Liver (tissue), 9 donors: ENCODE data around the gene MSI2. TPM values are rescaled to one million over a fixed set of nuclear protein-coding genes. Genes with fewer than 3 reads are reported as not detected.

Experiments used
- DNase-seq: peaks from one replicate; pipeline ENCODE4 v3.0.0-alpha.2; 2017; ENCODE audit warnings: low spot score
- H3K27ac ChIP-seq, 2 donors: one replicate each; pipeline ENCODE4 v1.7.0; 2013; ENCODE audit warnings: inconsistent platforms in 2 of 2, low read length in 2 of 2, control low read depth in 1 of 2, low read depth in 1 of 2, mild to moderate bottlenecking in 1 of 2
- H3K27me3 ChIP-seq, 4 donors: one replicate each; pipeline versions ENCODE4 v1.6.1 to v1.7.0; 2013; ENCODE audit warnings: low read length in 3 of 4, inconsistent platforms in 1 of 4, mild to moderate bottlenecking in 1 of 4, moderate library complexity in 1 of 4; ENCODE audit not compliant: control insufficient read depth in 4 of 4, insufficient read depth in 4 of 4
- H3K36me3 ChIP-seq, 4 donors: one replicate each; pipeline versions ENCODE4 v1.6.1 to v1.7.0; 2013; ENCODE audit warnings: low read length in 3 of 4, mild to moderate bottlenecking in 3 of 4, low read depth in 1 of 4, moderate library complexity in 1 of 4; ENCODE audit not compliant: control insufficient read depth in 4 of 4, insufficient read depth in 3 of 4
- H3K4me1 ChIP-seq, 4 donors: one replicate each; pipeline versions ENCODE4 v1.6.1 to v1.7.0; 2013; ENCODE audit warnings: low read length in 3 of 4, mild to moderate bottlenecking in 3 of 4, moderate library complexity in 1 of 4; ENCODE audit not compliant: control insufficient read depth in 4 of 4, insufficient read depth in 4 of 4
- H3K4me3 ChIP-seq, 3 donors: one replicate each; pipeline versions ENCODE4 v1.6.1 to v1.7.0; 2013; ENCODE audit warnings: low read length in 3 of 3, control low read depth in 1 of 3, low read depth in 1 of 3, mild to moderate bottlenecking in 1 of 3
- H3K9ac ChIP-seq, 2 donors: one replicate each; pipeline ENCODE4 v1.7.0; 2013; ENCODE audit warnings: low read length in 2 of 2, mild to moderate bottlenecking in 2 of 2, moderate library complexity in 2 of 2, control low read depth in 1 of 2, low read depth in 1 of 2
- H3K9me3 ChIP-seq, 4 donors: one replicate each; pipeline versions ENCODE4 v1.6.1 to v1.7.0; 2013; ENCODE audit warnings: low read length in 3 of 4; ENCODE audit not compliant: control insufficient read depth in 4 of 4
- ATF3 ChIP-seq: IDR thresholded peaks from 2 replicates; pipeline ENCODE4 v1.6.1; 2016; ENCODE audit warnings: antibody characterized with exemption
- EGR1 ChIP-seq, 2 donors: IDR thresholded peaks; 2 replicates each; pipeline ENCODE4 v1.6.1; 2016 to 2018; ENCODE audit warnings: antibody characterized with exemption in 2 of 2, low read depth in 2 of 2
- FOXA1 ChIP-seq: IDR thresholded peaks from 2 replicates; pipeline ENCODE4 v1.6.1; 2016; ENCODE audit warnings: antibody characterized with exemption
- FOXA2 ChIP-seq: IDR thresholded peaks from 2 replicates; pipeline ENCODE4 v1.6.1; 2016; ENCODE audit warnings: antibody characterized with exemption
- GABPA ChIP-seq, 2 donors: IDR thresholded peaks in 1 of 2; conservative IDR thresholded peaks in 1 of 2; 2 replicates each; pipeline ENCODE4 v1.6.1; 2016; ENCODE audit warnings: antibody characterized with exemption in 2 of 2, mild to moderate bottlenecking in 1 of 2, moderate library complexity in 1 of 2
- HNF4A ChIP-seq, 2 donors: conservative IDR thresholded peaks; 2 replicates each; pipeline ENCODE4 v1.6.1; 2016; ENCODE audit warnings: antibody characterized with exemption in 2 of 2, mild to moderate bottlenecking in 2 of 2
- HNF4G ChIP-seq: IDR thresholded peaks from 2 replicates; pipeline ENCODE4 v1.6.1; 2016; ENCODE audit warnings: antibody characterized with exemption
- JUND ChIP-seq, 2 donors: IDR thresholded peaks; 2 replicates each; pipeline ENCODE4 v1.6.1; 2016; ENCODE audit warnings: antibody characterized with exemption in 2 of 2
- MAX ChIP-seq: IDR thresholded peaks from 2 replicates; pipeline ENCODE4 v1.6.1; 2016; ENCODE audit warnings: antibody characterized with exemption
- NR2F2 ChIP-seq: IDR thresholded peaks from 2 replicates; pipeline ENCODE4 v1.6.1; 2016; ENCODE audit warnings: antibody characterized with exemption
- RAD21 ChIP-seq, 2 donors: IDR thresholded peaks; 2 replicates each; pipeline ENCODE4 v1.6.1; 2016; ENCODE audit warnings: antibody characterized with exemption in 2 of 2, mild to moderate bottlenecking in 2 of 2
- REST ChIP-seq: IDR thresholded peaks from 2 replicates; pipeline ENCODE4 v1.6.1; 2016; ENCODE audit warnings: antibody characterized with exemption, mild to moderate bottlenecking
- RXRA ChIP-seq, 2 donors: IDR thresholded peaks; 2 replicates each; pipeline ENCODE4 v1.6.1; 2017 to 2018; ENCODE audit warnings: antibody characterized with exemption in 2 of 2, mild to moderate bottlenecking in 1 of 2
- SP1 ChIP-seq: IDR thresholded peaks from 2 replicates; pipeline ENCODE4 v1.6.1; 2018; ENCODE audit warnings: antibody characterized with exemption, mild to moderate bottlenecking
- TAF1 ChIP-seq: conservative IDR thresholded peaks from 2 replicates; pipeline ENCODE4 v1.6.1; 2016; ENCODE audit warnings: antibody characterized with exemption, mild to moderate bottlenecking
- WGBS: extraction: QIAGEN DNeasy Blood & Tissue Kit; methylation state at CpG from one replicate; pipeline ENCODE4 v1.1.7; 2013; 5-methylcytosine and 5-hydroxymethylcytosine counted together
- polyA plus RNA-seq, 2 donors: library from polyadenylated mRNA; stranded (reverse) in 1 of 2; unstranded in 1 of 2; fragments of 200-250 nt in 1 of 2; fragments of >200 nt in 1 of 2; fragmentation: Nextera tagmentation in 1 of 2; extraction: Ambion mirVana in 1 of 2; gene quantifications; one replicate each; pipeline versions ENCODE4 v1.2.1 to v1.2.3, GENCODE V29; 2013 to 2015
- total RNA-seq, 2 donors: library from RNA; depleted of rRNA; stranded (reverse); fragments of >200 nt; gene quantifications; one replicate each; pipeline ENCODE4 v1.2.3, GENCODE V29; 2014
- donor health status: healthy.
- donor health status: healthy.
- donor health status: healthy.
- donor health status: healthy.
- donor health status: healthy.

MSI2 gene
- total and polyA plus RNA-seq, 4 donors: 5.7 to 15.6 (median 9.2) TPM

GRCh38 chr17:57357830-57358430, 101.6 kb downstream of the MSI2 start:
- H3K27ac ChIP-seq: no peak overlapping the region
- 85% methylated on average over 3 of the region's 3 CpGs for WGBS

GRCh38 chr17:57360266-57360665, 103.9 kb downstream of the MSI2 start:
- no peak for DNase-seq
- Histone ChIP-seq H3K27ac (no peak overlapping the region), H3K4me1 (peaks cover 0 to 3% (median 1%) of the 10 kb centered on the region in 4 donors), H3K36me3 (no peaks in the 10 kb centered on the region), H3K9ac (no peak overlapping the region), H3K4me3 (no peak overlapping the region), H3K27me3 (peaks cover 0 to 4% (median 0%) of the 10 kb centered on the region in 4 donors), H3K9me3 (no peaks in the 10 kb centered on the region)
- WGBS: 91% methylated on average over 2 of the region's 2 CpGs
- no peak for TF ChIP-seq GABPA (IDR thresholded peaks at IDR 0.05 in 1 of 2, conservative IDR thresholded peaks at IDR 0.05 in 1 of 2)
- no peak for TF ChIP-seq HNF4G
- no peak for TF ChIP-seq FOXA1
- TF ChIP-seq RAD21 (IDR thresholded peaks at IDR 0.05): no peak
- TF ChIP-seq FOXA2: no peak
- no peak for TF ChIP-seq SP1
- no peak for TF ChIP-seq MAX
- TF ChIP-seq RXRA (IDR thresholded peaks at IDR 0.05): no peak
- TF ChIP-seq HNF4A (conservative IDR thresholded peaks at IDR 0.05): no peak

More at GRCh38 chr17:57357830-57358430, 101.6 kb downstream of the MSI2 start:
- Histone ChIP-seq H3K9me3 (no peaks in the 10 kb centered on the region), H3K36me3 (no peaks in the 10 kb centered on the region), H3K4me3 (no peak overlapping the region), H3K4me1 (peaks cover 0 to 3% (median 0%) of the 10 kb centered on the region in 4 donors), H3K9ac (no peak overlapping the region), H3K27me3 (no peaks in the 10 kb centered on the region)
- TF ChIP-seq NR2F2 (no peak), SP1 (no peak), JUND (IDR thresholded peaks at IDR 0.05) (no peak), TAF1 (no peak), FOXA1 (no peak), RAD21 (IDR thresholded peaks at IDR 0.05) (no peak), HNF4G (no peak)
- DNase-seq: no peak

GRCh38 chr17:57362797-57363556, 106.7 kb downstream of the MSI2 start:
- no peak overlapping the region for H3K27ac ChIP-seq
- no peaks in the 10 kb centered on the region for H3K36me3 ChIP-seq
- H3K27me3 ChIP-seq: peaks cover 0 to 7% (median 0%) of the 10 kb centered on the region in 4 donors
- no peak for DNase-seq
- no peaks in the 10 kb centered on the region for H3K9me3 ChIP-seq
- TF ChIP-seq FOXA2: no peak
- no peak for TF ChIP-seq EGR1 (IDR thresholded peaks at IDR 0.05; ENCODE audit: low read depth in 2 of 2)
- TF ChIP-seq JUND (IDR thresholded peaks at IDR 0.05): no peak
- TF ChIP-seq TAF1: no peak
- no peak for TF ChIP-seq REST
- TF ChIP-seq MAX: no peak
- no peak for TF ChIP-seq ATF3
- peaks cover 4 to 18% (median 11%) of the 10 kb centered on the region in 4 donors for H3K4me1 ChIP-seq
- no peak overlapping the region for H3K9ac ChIP-seq
- H3K4me3 ChIP-seq: no peak overlapping the region
- WGBS: 97% methylated on average over 9 of the region's 9 CpGs
